Progenitor cell of endocrine pancreas (in vitro differentiated cells): Measurements from ENCODE around the gene C1QTNF6. TPM values are rescaled to one million over a fixed set of nuclear protein-coding genes. Genes with fewer than 3 reads are reported as not detected.

Experiments
- DNase-seq: peaks from one replicate; pipeline ENCODE4 v3.0.0; 2021; ENCODE audit warnings: low spot score; ENCODE audit not compliant: unreplicated experiment
- H3K27ac Mint-ChIP-seq: 2 replicates; pipeline ENCODE4 v1.8.0; 2021; ENCODE audit warnings: mild to moderate bottlenecking, moderate library complexity, mixed read lengths
- H3K27me3 Mint-ChIP-seq: 2 replicates; pipeline ENCODE4 v1.8.0; 2021; ENCODE audit warnings: mixed read lengths
- H3K36me3 Mint-ChIP-seq: 2 replicates; pipeline ENCODE4 v1.8.0; 2022; ENCODE audit warnings: mixed read lengths; ENCODE audit not compliant: insufficient read depth
- H3K4me1 Mint-ChIP-seq: 2 replicates; pipeline ENCODE4 v1.8.0; 2021; ENCODE audit warnings: low read depth, mixed read lengths
- H3K4me3 Mint-ChIP-seq: 2 replicates; pipeline ENCODE4 v1.8.0; 2021; ENCODE audit warnings: low read depth, mild to moderate bottlenecking, moderate library complexity, mixed read lengths
- H3K9me3 Mint-ChIP-seq: 2 replicates; pipeline ENCODE4 v1.8.0; 2021; ENCODE audit warnings: low read depth, mixed read lengths
- total RNA-seq: library from RNA; stranded (reverse); gene quantifications from 2 replicates; pipeline ENCODE4 v1.2.1, GENCODE V29; 2021
- TF ChIP-seq, protein P1 (sequence below): fragments of 200-600 bp; sonication (generic); IDR thresholded peaks from one replicate; pipeline ENCODE4 v1.5.0; 2021; ENCODE audit warnings: antibody characterized with exemption, mild to moderate bottlenecking; ENCODE audit not compliant: unreplicated experiment

Gene C1QTNF6
- total RNA-seq, 1 donor from 2014 or later = 14.5 TPM

- TF ChIP-seq, protein P1, sequence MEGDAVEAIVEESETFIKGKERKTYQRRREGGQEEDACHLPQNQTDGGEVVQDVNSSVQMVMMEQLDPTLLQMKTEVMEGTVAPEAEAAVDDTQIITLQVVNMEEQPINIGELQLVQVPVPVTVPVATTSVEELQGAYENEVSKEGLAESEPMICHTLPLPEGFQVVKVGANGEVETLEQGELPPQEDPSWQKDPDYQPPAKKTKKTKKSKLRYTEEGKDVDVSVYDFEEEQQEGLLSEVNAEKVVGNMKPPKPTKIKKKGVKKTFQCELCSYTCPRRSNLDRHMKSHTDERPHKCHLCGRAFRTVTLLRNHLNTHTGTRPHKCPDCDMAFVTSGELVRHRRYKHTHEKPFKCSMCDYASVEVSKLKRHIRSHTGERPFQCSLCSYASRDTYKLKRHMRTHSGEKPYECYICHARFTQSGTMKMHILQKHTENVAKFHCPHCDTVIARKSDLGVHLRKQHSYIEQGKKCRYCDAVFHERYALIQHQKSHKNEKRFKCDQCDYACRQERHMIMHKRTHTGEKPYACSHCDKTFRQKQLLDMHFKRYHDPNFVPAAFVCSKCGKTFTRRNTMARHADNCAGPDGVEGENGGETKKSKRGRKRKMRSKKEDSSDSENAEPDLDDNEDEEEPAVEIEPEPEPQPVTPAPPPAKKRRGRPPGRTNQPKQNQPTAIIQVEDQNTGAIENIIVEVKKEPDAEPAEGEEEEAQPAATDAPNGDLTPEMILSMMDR = no peak
- H3K27ac Mint-ChIP-seq = peak overlapping the region; percentile 34
Measured at GRCh38 chr22:37224757-37225420, 36.8 kb upstream of the C1QTNF6 start.

DNA sequence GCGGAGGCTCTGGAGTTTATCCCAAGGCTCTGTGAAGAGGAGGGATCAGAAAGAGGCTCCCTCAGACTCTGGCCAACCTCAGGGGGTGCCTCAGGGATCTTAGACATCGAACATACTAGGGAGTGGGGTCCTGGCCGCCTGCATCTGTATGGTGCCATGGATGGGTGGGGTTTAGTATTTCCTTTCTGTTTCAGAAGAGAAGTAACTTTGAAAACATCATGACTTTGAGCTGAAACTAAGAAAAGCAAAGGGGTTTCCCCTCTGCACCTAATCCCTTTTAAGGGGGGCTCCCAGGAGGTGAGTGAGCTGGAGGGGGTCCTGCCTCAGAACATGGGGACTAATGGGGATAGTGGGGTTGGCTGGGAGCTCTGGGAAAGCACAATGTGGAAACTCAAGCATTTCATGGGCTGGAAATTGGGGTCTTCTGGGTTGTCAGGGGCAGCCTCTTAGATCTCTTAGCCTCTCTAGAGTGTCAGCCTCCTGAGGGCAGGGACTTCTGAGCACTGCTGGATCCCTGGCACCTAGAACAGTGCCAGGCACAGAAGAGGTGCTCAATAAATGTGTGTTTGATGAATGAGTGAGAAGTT lies 36.0 kb upstream of the C1QTNF6 start:
- peaks cover 8% of the 10 kb centered on the region for H3K27me3 Mint-ChIP-seq
- TF ChIP-seq, protein P1 = no peak
- peaks cover 1% of the 10 kb centered on the region for H3K4me1 Mint-ChIP-seq
- no peaks in the 10 kb centered on the region for H3K9me3 Mint-ChIP-seq
- H3K4me3 Mint-ChIP-seq = no peak overlapping the region
- H3K27ac Mint-ChIP-seq = no peak overlapping the region
- no peaks in the 10 kb centered on the region for H3K36me3 Mint-ChIP-seq
- no peak for DNase-seq

More at GRCh38 chr22:37224757-37225420, 36.8 kb upstream of the C1QTNF6 start:
- no peak overlapping the region for H3K4me3 Mint-ChIP-seq
- H3K36me3 Mint-ChIP-seq = no peaks in the 10 kb centered on the region
- DNase-seq = no peak
- H3K27me3 Mint-ChIP-seq = peaks cover 6% of the 10 kb centered on the region
- H3K9me3 Mint-ChIP-seq = no peaks in the 10 kb centered on the region
- no peaks in the 10 kb centered on the region for H3K4me1 Mint-ChIP-seq

DNA sequence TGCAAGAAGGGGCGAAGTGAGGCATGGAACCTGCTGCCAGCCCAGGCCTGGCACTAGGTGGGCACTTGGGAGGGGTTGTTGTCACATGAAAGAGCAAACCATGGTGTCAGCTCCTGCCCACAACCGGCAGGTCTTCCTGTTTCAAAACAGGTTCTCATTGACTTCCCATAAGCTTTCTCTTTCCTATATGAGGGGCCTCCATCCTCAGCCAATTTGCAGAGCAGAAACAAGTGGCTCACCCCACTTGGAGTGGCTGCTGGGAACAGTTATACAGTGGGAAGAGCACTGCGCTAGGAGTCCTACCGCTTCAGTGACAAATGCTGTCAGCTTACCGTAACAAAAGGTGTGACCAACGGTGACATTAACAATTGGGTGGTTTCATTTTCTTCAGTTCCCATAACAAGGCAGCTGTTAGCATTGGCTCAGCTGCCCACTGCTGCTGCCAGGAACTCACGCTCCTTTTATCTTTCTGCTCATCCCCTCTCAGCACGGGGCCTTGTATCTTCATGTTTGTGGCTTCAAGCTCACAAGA lies 34.5 kb upstream of the C1QTNF6 start:
- DNase-seq = no peak
- Mint-ChIP-seq H3K4me1 (peaks cover 5% of the 10 kb centered on the region), H3K4me3 (no peak overlapping the region), H3K36me3 (no peaks in the 10 kb centered on the region), H3K27me3 (peaks cover 11% of the 10 kb centered on the region), H3K9me3 (no peaks in the 10 kb centered on the region), H3K27ac (no peak overlapping the region)
- TF ChIP-seq, protein P1 = no peak

GRCh38 chr22:37221424-37222333 lies 33.6 kb upstream of the C1QTNF6 start:
- Mint-ChIP-seq H3K27ac (peak overlapping the region; percentile 20), H3K36me3 (no peaks in the 10 kb centered on the region), H3K27me3 (peaks cover 11% of the 10 kb centered on the region), H3K9me3 (no peaks in the 10 kb centered on the region), H3K4me3 (no peak overlapping the region), H3K4me1 (peaks cover 5% of the 10 kb centered on the region)
- TF ChIP-seq, protein P1 = no peak
- no peak for DNase-seq

DNA sequence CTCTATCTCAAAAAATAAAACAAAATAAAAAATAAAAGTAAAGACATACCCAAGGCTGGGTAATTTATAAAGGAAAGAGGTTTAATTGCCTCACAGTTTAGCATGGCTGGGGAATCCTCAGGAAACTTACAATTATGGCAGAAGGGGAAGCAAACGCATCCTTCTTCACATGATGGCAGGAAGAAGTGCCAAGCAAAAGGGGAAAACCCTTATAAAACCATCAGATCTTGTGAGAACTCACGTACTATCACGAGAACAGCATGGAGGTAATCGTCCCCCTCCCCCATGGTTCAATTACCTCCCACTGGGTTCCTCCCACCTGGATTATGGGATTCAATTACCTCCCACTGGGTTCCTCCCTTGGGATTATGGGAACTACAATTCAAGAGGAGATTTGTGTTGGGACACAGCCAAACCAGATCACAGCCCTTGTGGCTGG lies 32.5 kb upstream of the C1QTNF6 start:
- TF ChIP-seq, protein P1 = no peak
- DNase-seq = no peak
- no peak overlapping the region for H3K27ac Mint-ChIP-seq
- H3K9me3 Mint-ChIP-seq = no peaks in the 10 kb centered on the region
- no peaks in the 10 kb centered on the region for H3K36me3 Mint-ChIP-seq
- H3K27me3 Mint-ChIP-seq = peaks cover 8% of the 10 kb centered on the region
- no peak overlapping the region for H3K4me3 Mint-ChIP-seq
- H3K4me1 Mint-ChIP-seq = peaks cover 8% of the 10 kb centered on the region
